Esophagus mucosa (tissue), 1 donor: ENCODE measurements around the gene C12orf43. TPM values are rescaled to one million over a fixed set of nuclear protein-coding genes. Genes with fewer than 3 reads are reported as not detected.

ENCODE experiments used
- ATAC-seq: fragments of 200-7000 bp; cut with Tn5 transposase; one replicate; pipeline ENCODE4 v1.9.1; 2020
- total RNA-seq: library from RNA; stranded (reverse); gene quantifications from one replicate; pipeline ENCODE4 v1.2.4, GENCODE V29; 2023
- donor health status: DM: yes; HTN: yes; CAD: no.

The C12orf43 gene
- total RNA-seq, 1 donor from 2014 or later: 7.9 TPM

GRCh38 chr12:120978296-120979219, 37.7 kb downstream of the C12orf43 start, which contains the start of gene HNF1A:
TSS of gene HNF1A (plus strand) at chr12:120978543. CDS start at chr12:120978769, 226 bp downstream.
- ATAC-seq: peak; percentile 14

GRCh38 chr12:120977531-120978295, 38.6 kb downstream of the C12orf43 start:
- no peak for ATAC-seq

DNA sequence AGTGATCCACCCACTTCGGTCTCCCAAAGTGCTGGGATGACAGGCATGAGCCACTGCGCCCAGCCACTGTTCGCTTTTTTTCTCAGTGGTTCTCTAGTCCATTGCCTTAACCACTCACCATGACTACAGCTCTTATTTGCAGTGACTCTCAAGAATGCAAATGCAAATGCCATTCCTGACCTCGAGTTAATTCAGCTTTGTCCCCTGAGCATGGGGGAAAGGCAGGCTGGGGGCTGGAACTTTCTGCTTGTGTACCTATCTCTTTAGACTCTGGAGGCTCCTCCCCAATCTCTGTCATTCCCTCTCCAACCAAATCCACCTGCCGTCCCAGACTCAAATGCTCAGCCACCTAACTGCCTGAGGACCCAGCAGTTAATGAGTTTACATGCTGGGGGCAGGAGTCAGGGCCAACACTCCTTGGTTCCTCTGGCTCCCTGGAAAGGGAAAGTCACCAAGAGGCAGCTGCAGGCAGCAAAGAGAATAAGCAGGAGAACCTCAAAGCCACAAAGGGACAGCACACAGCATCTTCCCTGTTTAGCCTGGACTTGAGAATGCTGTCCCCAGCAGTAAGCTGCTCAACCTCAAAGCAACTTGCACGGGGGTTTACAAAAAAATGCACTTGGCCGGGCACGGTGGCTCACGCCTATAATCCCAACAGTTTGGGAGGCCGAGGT, 43.3 kb downstream of the C12orf43 start:
- no peak for ATAC-seq

- ATAC-seq: peak; percentile 87
Observed at GRCh38 chr12:120971299-120972180, 44.7 kb downstream of the C12orf43 start.

GRCh38 chr12:120970310-120970709, 46.0 kb downstream of the C12orf43 start:
- no peak for ATAC-seq

GRCh38 chr12:120965534-120966091, 50.7 kb downstream of the C12orf43 start:
- ATAC-seq: peak; percentile 50

DNA sequence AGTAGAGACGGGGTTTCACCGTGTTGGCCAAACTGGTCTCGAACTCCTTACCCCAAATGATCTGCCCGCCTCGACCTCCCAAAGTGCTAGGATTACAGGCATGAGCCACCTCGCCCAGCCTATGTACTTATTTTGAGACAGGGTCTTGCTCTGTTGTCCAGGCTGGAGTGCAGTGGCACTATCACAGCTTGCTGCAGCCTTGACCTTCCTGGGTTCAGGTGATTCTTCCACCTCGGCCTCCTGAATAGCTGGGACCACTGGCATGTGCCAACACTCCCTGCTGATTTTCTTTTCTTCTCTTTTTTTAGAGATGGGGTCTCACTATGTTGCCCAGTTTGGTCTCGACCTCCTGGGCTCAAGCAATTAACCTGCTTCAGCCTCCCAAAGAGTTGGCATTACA, 52.0 kb downstream of the C12orf43 start:
- no peak for ATAC-seq

GRCh38 chr12:120962532-120963020, 53.7 kb downstream of the C12orf43 start:
- ATAC-seq: peak; percentile 81

DNA sequence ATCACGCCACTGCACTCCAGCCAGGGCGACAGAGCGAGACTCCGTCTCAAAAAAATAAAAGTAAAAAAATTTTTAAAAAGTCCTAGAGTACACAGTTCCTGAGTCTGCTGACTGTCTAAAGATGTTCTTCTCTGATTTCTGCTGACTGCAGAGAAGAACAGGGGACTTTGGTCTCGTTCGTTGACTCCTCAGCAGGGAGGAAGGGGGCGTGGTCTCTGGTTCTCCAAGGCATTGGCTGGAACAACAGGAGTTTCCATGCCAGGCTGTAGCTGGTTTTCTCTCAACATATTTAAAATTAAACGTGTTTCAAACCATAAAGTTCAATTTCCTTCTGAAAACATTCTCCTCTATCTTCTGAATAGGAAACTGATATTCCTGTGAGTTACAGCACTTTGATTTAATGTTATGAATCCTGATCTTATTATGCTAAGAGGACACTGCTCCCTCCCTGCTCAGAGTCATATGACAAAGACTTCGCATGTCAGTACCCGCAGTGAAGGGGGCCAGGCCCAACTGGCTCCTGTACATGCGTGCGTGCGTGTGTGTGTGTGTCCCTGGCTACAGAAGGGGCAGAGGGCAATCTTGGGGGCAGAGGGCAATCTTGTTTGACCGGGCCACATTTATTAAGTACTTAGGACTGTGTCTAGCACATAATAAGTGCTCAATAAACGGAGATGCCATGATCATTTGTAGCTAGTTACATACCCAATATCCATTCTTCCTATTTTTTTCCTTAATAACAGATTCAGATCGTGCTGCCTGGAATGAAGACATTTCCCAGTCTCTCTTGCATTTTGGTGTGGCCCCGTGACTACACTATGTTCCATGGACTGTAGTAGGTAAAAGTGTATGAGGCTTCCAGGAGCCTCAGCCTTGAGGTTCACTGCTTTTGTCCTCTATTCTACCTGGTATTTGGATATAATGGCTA, 54.4 kb downstream of the C12orf43 start:
- peak; percentile 59 for ATAC-seq

DNA sequence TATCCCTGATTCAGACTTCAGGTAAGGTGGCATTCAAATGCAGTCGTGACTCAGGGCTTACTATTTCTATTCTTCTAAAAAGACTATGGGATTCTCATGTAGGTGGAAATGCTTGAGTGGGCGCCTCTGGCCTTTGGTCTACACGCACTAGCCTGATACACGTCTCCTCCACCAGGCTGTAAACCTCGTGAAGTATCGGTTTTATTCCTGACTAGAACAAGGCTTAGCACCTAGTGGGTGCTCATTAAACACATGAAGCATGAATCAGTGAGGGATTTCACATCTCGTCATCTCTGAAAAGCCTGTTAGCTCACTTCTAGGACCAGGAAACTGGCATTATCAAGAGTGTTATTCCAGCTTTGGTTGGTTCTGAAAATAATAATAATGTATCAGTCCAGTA, 55.6 kb downstream of the C12orf43 start:
- peak; percentile 58 for ATAC-seq

DNA sequence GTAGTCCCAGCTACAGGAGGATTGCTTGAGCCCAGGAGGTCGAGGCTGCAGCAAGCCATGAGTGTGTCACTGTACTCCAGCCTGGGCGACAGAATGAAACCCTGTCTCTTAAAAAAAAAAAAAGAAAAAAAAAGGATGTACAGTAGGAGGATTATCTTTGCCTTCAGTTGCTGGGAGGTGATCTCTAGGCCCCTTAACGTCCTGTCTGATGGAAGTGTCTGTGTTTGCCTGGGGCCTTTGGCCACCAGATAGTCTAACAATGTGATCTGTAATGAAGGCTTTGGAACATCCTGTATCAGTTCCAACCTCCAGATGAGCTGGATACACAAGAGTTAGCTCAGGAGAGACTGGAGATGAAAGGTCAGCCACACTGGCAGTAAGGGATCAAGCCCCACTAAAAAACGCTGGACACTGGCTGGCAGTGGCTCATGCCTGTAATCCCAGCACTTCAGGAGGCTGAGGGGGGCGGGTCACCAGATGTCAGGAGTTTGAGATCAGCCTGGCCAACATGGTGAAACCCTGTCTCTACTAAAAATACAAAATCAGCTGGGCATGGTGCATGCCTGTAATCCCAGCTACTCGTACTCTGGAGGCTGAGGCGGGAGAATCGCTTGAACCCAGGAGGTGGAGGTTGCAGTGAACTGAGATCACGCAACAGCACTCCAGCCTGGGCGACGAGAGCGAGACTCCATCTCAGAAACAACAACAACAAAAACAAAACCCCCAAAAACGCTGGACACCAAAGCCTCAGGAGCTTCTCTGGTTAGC, 57.0 kb downstream of the C12orf43 start:
- no peak for ATAC-seq

- ATAC-seq: no peak
Observed at GRCh38 chr12:120956579-120957300, 59.5 kb downstream of the C12orf43 start.

DNA sequence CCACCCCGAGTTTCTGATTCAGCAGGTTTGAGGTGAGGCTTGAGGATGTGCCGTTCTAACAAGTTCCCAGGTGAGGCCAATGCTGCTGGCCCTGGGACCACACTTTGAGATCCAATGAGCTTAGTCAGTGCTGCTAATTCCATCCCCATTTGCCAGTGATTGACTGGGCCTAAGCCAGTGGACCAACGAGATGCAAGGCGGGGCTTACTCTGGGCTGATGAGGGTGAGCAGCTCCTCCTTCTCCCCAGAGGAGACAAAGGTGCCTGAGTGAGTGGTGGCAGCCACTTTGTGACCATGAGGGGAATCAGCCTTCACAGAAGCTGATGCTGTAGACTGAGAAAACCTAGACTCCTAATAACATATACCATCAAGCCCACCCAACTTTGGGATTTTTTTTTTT, 61.1 kb downstream of the C12orf43 start:
- peak; percentile 94 for ATAC-seq

GRCh38 chr12:120950807-120951206, 65.5 kb downstream of the C12orf43 start:
- ATAC-seq: no peak
